Measurements from ENCODE around the gene PHKG2. TPM values are rescaled to one million over a fixed set of nuclear protein-coding genes. Genes with fewer than 3 reads are reported as not detected.

PHKG2 gene
- total RNA-seq, 4 donors from 2014 or later, result 25.2 to 34.0 (median 29.4) TPM

DNA sequence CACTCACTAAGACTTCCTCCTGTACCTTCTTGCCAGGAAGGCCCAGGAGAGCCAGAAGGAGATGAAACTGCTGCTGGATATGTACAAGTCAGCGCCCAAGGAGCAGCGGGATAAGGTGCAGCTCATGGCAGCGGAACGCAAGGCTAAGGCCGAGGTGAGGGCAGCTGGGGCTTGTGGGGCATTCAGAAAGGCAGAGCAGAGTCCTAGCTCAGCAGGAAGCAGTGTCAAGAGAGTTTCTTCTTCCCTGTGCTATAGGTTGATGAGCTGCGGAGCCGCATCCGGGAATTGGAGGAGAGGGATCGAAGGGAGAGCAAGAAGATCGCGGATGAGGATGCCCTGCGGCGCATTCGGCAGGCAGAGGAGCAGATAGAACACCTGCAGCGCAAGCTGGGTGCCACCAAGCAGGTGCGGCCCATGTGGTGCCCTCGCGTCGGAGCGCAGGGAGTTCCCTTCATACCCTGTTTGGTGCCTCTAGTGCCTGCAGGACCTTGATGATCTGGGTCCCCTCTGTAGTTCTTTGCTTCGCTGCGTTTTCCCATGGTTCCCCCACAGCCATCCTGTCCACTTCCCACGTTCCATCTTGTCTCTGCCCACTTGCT is 20.5 kb downstream of the PHKG2 start:
- TF ChIP-seq, protein P1, sequence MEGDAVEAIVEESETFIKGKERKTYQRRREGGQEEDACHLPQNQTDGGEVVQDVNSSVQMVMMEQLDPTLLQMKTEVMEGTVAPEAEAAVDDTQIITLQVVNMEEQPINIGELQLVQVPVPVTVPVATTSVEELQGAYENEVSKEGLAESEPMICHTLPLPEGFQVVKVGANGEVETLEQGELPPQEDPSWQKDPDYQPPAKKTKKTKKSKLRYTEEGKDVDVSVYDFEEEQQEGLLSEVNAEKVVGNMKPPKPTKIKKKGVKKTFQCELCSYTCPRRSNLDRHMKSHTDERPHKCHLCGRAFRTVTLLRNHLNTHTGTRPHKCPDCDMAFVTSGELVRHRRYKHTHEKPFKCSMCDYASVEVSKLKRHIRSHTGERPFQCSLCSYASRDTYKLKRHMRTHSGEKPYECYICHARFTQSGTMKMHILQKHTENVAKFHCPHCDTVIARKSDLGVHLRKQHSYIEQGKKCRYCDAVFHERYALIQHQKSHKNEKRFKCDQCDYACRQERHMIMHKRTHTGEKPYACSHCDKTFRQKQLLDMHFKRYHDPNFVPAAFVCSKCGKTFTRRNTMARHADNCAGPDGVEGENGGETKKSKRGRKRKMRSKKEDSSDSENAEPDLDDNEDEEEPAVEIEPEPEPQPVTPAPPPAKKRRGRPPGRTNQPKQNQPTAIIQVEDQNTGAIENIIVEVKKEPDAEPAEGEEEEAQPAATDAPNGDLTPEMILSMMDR (IDR thresholded peaks at IDR 0.05), result no peak
- ATAC-seq (ENCODE audit: low FRiP score) (no peak), DNase-seq (ENCODE audit: low spot score) (no peak)

DNA sequence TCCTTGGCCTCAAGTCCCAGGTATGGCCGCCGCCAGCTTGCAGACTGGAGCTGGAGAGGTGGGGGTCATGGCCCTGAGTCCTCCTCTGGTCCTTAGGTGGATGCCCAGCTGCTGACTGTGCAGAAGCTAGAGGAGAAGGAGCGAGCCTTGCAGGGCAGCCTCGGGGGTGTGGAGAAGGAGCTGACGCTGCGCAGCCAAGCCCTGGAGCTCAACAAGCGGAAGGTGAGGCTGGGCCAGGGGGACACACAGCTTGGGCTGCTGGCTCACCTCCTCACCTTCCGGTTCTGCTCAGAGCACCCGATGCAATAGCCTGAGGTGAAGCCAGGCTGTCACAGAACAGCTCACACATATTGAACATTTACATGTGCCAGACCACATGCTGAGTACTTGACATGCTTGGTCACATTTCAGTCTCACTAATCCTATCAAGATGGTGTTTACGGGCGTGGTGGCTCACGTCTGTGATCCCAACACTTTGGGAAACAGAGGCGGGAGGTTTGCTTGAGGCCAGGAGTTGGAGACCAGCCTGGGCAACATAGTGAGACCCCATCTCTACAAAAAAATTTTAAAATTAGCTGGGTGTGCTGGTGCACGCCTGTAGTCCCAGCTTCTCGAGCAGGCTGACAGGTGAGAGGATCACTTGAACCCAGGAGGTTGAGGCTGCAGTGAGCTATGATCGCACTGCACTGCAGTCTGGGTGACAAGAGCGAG is 21.3 kb downstream of the PHKG2 start:
- ATAC-seq (ENCODE audit: low FRiP score), result no peak
- TF ChIP-seq, protein P1 (IDR thresholded peaks at IDR 0.05), result no peak
- no peak for DNase-seq (ENCODE audit: low spot score)

DNA sequence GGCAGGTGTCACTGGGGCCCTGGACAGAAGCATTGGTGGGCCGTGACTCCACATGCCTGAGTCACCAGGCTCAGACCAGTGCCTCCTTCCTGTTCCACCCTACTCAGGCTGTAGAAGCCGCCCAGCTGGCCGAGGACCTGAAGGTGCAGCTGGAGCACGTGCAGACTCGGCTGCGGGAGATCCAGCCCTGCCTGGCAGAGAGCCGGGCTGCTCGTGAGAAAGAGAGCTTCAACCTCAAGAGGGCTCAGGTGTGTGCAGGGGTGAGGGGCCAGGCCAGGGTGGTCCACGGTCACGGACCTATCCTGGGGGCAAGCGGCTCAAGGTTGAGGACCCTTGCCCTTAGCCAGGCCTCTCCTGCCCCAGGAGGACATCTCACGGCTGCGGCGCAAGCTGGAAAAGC is 23.5 kb downstream of the PHKG2 start:
- TF ChIP-seq, protein P1 (IDR thresholded peaks at IDR 0.05), result no peak
- DNase-seq (ENCODE audit: low spot score) (no peak), ATAC-seq (ENCODE audit: low FRiP score) (no peak)

DNA sequence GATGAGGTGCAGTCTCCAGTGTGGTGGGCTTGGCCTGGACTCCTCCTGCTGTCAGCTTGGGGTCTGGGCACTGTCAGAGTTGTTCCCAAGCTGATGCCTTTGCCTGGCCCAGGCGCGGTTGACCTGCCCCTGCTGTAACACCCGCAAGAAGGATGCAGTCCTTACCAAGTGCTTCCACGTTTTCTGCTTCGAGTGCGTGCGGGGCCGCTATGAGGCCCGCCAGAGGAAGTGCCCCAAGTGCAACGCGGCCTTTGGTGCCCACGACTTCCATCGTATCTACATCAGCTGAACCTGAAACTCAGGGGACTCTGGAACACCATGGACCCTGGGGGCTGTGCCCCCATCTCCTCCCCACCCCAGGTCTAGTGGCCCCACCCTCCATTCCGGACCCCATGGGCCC is 25.6 kb downstream of the PHKG2 start:
- DNase-seq (ENCODE audit: low spot score) (no peak), ATAC-seq (ENCODE audit: low FRiP score) (no peak)
- TF ChIP-seq, protein P1 (IDR thresholded peaks at IDR 0.05), result no peak

DNA sequence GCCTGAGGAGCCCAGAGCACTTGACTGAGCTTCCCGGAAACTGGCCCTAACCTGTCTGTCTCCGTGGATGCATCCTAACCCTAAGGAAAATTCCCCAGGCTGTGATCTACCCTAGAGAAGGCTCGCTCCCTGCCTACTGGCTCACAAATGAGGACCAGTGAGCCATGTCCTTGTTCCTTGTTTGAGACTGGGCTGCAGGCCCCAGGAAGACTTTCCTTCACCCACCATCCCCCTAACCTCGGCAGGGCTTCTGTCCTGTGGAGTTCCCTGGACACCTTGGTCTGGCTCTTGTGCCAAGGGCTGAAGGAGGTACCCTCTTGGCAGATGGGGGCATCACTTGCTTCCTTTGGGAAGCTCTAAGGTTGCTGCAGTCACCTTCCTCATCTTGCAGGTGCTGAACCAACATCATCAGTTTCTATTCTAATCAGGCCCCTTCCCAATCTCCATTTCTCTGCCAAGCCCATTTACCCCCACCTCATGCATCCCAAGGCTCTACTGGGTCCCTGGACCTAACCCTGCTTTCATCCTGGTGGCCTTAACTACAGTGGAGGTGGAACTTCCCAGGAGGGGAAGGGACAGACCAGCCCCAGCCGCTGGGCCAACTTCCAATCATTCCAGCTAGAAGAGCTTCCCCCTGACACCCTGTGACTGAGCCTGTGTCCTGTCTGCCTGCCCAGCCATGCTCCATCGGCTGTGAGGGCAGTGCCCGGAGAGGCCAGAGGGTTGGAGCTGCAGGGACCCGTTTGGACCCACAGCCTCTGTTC is 26.3 kb downstream of the PHKG2 start:
- DNase-seq (ENCODE audit: low spot score) (no peak), ATAC-seq (ENCODE audit: low FRiP score) (peak; percentile 7)
- TF ChIP-seq, protein P1 (IDR thresholded peaks at IDR 0.05), result no peak

DNA sequence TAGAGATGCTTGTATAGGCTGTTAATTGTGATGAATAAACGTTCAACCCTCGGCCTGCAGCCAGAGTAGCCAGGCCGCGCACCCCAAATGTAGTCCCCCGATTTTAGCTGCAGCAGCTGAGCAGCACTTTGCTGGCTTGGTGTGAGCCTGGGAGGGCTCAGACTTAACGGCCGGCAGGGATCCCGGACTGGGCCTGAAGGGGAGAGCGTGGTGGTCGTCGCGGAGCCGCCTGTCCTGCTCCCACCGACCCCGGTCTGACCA is 26.8 kb downstream of the PHKG2 start:
- ATAC-seq (ENCODE audit: low FRiP score), result no peak
- TF ChIP-seq, protein P1 (IDR thresholded peaks at IDR 0.05), result no peak

More for the DNA sequence above, 26.8 kb downstream of the PHKG2 start:
- no peak for DNase-seq (ENCODE audit: low spot score)

All from omental fat pad (tissue), 4 donors.